BLaER1 treated with 17β-estradiol and CSF1 and Interleukin-3, amounts not matched to agents 10 nM and 100 nM (cell line): ENCODE results near the gene JAGN1.
"Not testable (repeated sequence)": the region's sequence is repeated elsewhere in the genome, so short reads cannot be mapped to it uniquely, and the experiment has no call there.

Experiments used
- H3K27ac ChIP-seq, 11 experiments: shearing (Covaris generic); formaldehyde crosslinking; 2 replicates each; pipeline ENCODE4 v1.8.1; 2022
- H3K27me3 ChIP-seq, 11 experiments: shearing (Covaris generic); formaldehyde crosslinking; 2 replicates each; pipeline ENCODE4 v1.8.1; 2022
- H3K36me3 ChIP-seq, 11 experiments: shearing (Covaris generic); formaldehyde crosslinking; 2 replicates each; pipeline ENCODE4 v1.8.1; 2022
- H3K4me1 ChIP-seq, 10 experiments: shearing (Covaris generic); formaldehyde crosslinking; 2 replicates each; pipeline ENCODE4 v1.8.1; 2022
- H3K4me2 ChIP-seq, 11 experiments: shearing (Covaris generic); formaldehyde crosslinking; 2 replicates each; pipeline ENCODE4 v1.8.1; 2022
- H3K4me3 ChIP-seq, 10 experiments: shearing (Covaris generic); formaldehyde crosslinking; 2 replicates each; pipeline ENCODE4 v1.8.1; 2022
- H3K9ac ChIP-seq, 11 experiments: shearing (Covaris generic); formaldehyde crosslinking; 2 replicates each; pipeline ENCODE4 v1.8.1; 2022
- H3K9me3 ChIP-seq, 11 experiments: shearing (Covaris generic); formaldehyde crosslinking; replicated peaks in 1 of 11; 2 replicates each; pipeline ENCODE4 v1.8.1; 2022
- H4K20me1 ChIP-seq, 11 experiments: shearing (Covaris generic); formaldehyde crosslinking; 2 replicates each; pipeline ENCODE4 v1.8.1; 2022
- Cebpa-rat ChIP-seq, 11 experiments: shearing (Covaris generic); IDR thresholded peaks; 2 replicates each; pipeline ENCODE4 v1.8.1; 2022

The JAGN1 gene

DNA sequence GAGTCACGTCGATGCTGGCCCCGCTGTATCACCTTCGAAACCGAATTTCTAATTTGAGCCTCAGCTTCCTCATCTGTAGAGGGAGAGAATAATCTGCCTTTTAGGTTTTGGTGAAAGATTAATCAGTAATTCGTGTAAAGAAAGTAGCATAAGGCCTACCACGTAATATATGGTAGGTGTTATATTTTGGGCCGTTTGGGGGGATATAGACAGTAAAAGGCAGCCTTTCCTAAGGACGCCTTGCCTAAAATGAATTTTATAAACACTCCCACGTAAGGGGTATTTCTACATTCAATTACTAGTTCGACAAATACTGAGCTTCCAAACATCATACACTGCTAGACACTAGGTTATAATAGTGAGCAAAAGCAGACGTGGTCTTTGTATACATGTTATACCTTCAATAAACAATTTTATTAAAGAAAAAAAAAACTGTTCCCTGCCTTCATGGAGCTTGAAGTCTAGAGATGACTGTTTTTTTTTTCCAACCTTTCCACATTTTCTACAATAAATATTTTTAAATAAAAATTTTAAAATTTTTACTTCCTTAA is 737 bp downstream of the JAGN1 start:
- Histone ChIP-seq H4K20me1 (peaks cover 0 to 47% (median 37%) of the 10 kb centered on the region in 11 experiments; a peak in 18 of 22 replicates), H3K27ac (peak overlapping the region; percentile 93 to 99 (median 97)), H3K27me3 (no peaks in the 10 kb centered on the region), H3K4me1 (peaks cover 41 to 62% (median 52%) of the 10 kb centered on the region in 10 experiments), H3K4me3 (peak overlapping the region; percentile 79 to 98 (median 94)), H3K9me3 (no peaks in the 10 kb centered on the region), H3K4me2 (peak overlapping the region; percentile 69 to 94 (median 83)), H3K9ac (peak overlapping the region; percentile 93 to 100 (median 98)), H3K36me3 (peaks cover 22 to 45% (median 36%) of the 10 kb centered on the region in 11 experiments)
- TF ChIP-seq Cebpa-rat (IDR thresholded peaks at IDR 0.05) = no peak

DNA sequence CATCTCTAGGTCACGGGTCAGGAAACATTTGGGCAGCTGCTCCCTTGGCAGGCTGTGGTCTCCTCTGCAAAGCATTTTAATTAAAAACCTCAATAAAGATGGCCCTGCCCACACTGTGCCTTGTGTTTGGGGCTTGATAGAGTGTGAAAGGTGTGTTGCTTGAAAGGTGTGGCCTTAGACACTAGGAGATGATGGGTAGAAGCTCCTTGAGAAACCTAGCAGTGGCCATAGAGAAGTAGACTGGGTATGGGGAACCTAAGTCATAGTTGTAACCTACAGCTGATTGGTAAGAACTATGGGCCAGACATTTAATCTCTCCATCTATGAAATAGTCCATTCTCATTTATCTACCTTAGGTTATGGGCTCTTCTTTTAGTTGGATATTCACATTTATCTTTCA is 3.3 kb downstream of the JAGN1 start:
- Histone ChIP-seq H3K9me3 (no peaks in the 10 kb centered on the region), H3K36me3 (peaks cover 22 to 56% (median 38%) of the 10 kb centered on the region in 11 experiments), H3K4me2 (peak overlapping the region in 8 of 11 experiments; percentile 9 to 90 (median 76); a peak in 14 of 22 replicates), H3K27ac (no peak overlapping the region), H3K9ac (no peak overlapping the region), H3K4me3 (no peak overlapping the region), H3K4me1 (peaks cover 38 to 62% (median 50%) of the 10 kb centered on the region in 10 experiments), H4K20me1 (peaks cover 0 to 70% (median 49%) of the 10 kb centered on the region in 11 experiments; a peak in 18 of 22 replicates), H3K27me3 (no peaks in the 10 kb centered on the region)
- no peak for TF ChIP-seq Cebpa-rat (IDR thresholded peaks at IDR 0.05)

DNA sequence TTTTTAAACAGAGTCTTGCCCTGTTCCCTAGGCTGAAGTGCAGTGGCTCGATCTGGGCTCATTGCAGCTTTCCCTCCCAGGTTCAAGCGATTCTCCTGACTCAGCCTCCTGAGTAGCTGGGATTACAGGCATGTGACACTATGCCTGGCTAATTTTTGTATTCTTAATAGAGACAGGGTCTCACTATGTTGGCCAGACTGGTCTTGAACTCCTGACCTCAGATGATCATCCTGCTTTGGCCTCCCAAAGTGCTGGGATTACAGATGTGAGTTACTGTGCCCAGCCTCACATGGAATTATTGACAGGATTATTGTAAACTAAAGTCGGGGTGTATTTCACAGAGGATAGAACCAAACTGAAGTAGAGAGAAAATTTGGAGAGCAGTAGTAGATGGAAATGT is 5.3 kb downstream of the JAGN1 start:
- not testable (repeated sequence) for H3K9ac ChIP-seq, H3K27me3 ChIP-seq, H3K9me3 ChIP-seq, H3K4me3 ChIP-seq, H3K27ac ChIP-seq
- peaks cover 0 to 70% (median 49%) of the 10 kb centered on the region in 11 experiments; a peak in 19 of 22 replicates for H4K20me1 ChIP-seq
- H3K4me2 ChIP-seq = peak overlapping the region in 5 of 11 experiments; percentile 31 to 88 (median 71); a peak in 6 of 22 replicates
- H3K4me1 ChIP-seq = peaks cover 25 to 61% (median 42%) of the 10 kb centered on the region in 10 experiments
- peaks cover 22 to 56% (median 38%) of the 10 kb centered on the region in 11 experiments for H3K36me3 ChIP-seq

DNA sequence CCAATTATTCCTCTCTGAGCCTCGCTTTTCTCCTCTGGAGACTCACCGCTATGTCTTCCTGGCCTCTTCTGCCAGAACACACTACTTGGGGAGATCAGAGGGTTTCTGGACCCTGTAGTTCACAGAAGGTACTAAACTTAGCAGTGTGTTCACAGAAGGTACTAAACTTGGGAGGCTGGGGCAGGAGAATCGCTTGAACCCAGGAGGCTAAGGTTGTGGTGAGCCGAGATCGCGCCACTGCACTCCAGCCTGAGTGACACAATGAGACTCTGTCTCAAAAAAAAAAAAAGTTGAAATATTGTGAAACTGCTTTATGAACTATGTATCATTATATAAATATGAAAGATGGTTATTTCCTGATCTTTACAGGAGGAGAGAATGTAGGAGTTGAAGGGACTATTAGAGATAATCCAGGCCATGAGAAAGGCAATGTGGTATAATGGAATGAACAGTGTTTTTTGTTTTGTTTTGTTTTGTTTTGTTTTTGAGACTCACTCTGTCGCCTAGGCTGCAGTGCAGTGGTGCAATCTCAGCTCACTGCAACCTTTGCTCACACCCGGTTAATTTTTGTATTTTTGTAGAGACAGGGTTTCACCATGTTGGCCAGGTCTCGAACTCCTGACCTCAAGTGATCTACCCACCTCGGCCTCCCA is 6.5 kb downstream of the JAGN1 start:
- H3K4me2 ChIP-seq, H3K27ac ChIP-seq, H3K9ac ChIP-seq, H3K9me3 ChIP-seq, H3K27me3 ChIP-seq, H3K4me3 ChIP-seq: not testable (repeated sequence)
- Histone ChIP-seq H4K20me1 (peaks cover 0 to 65% (median 46%) of the 10 kb centered on the region in 11 experiments; a peak in 19 of 22 replicates), H3K36me3 (peaks cover 22 to 54% (median 36%) of the 10 kb centered on the region in 11 experiments), H3K4me1 (peaks cover 30 to 66% (median 44%) of the 10 kb centered on the region in 10 experiments)

DNA sequence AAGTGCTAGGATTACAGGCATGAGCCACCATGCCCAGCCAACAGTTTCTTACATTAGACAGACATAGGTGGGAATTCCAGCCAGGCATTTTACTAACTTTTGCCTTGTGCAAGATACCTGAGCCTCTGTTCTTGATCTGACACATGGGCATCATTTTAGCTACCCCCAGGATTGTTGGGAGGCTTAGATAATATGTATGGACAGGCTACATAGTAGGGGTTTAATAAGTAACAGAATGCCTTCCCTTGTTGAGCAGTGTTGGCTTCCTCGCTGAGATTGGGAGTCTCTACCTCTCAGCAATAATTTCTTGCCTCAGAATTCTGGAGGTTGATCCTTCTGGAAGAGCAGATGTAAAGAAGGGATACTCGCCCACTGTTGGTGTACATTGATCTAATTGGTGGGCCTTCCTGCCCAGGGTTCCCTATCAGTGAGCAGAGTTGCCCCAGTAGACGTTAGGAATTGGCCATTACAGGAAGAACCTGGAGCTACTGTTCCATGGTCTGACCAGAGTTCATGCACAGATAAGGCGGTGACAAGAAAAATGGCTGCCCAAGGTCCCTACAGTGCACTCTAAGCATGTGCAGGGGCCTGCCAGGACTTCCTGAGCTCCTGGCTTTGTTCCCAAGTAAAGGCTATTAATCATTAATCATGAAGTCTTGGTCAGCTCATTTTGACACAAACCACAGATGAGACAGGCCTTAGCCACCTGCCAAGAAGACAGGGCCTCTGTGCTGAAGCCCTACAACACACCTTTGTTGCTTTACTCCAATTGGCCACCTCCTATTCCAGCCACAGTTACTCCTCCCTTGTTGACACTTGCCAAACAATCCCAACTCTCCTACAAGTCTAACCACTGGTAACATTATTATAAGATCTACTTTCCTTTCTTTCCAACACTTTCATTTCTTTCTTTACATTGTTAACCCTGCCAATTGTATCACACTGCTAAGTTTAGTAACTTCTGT is 7.3 kb downstream of the JAGN1 start:
- H3K4me3 ChIP-seq = no peak overlapping the region
- H3K27me3 ChIP-seq = no peaks in the 10 kb centered on the region
- no peak for TF ChIP-seq Cebpa-rat (IDR thresholded peaks at IDR 0.05)
- 0 out of 22 replicates have a peak overlapping the region, but pooled peaks of 1 of the 11 experiments have one; percentile 5 for H3K4me2 ChIP-seq
- peaks cover 15 to 45% (median 28%) of the 10 kb centered on the region in 11 experiments for H3K36me3 ChIP-seq
- no peaks in the 10 kb centered on the region for H3K9me3 ChIP-seq
- H3K4me1 ChIP-seq = peaks cover 35 to 66% (median 45%) of the 10 kb centered on the region in 10 experiments
- no peak overlapping the region for H3K27ac ChIP-seq
- H4K20me1 ChIP-seq = peaks cover 0 to 57% (median 38%) of the 10 kb centered on the region in 11 experiments; a peak in 19 of 22 replicates
- no peak overlapping the region; a peak in 1 of 22 replicates for H3K9ac ChIP-seq

- peaks cover 37 to 66% (median 45%) of the 10 kb centered on the region in 10 experiments for H3K4me1 ChIP-seq
- H3K27me3 ChIP-seq = no peaks in the 10 kb centered on the region
- TF ChIP-seq Cebpa-rat (IDR thresholded peaks at IDR 0.05) = no peak
- H3K27ac ChIP-seq = no peak overlapping the region
- no peak overlapping the region for H3K4me3 ChIP-seq
- H3K9ac ChIP-seq = no peak overlapping the region; a peak in 1 of 22 replicates
- H3K36me3 ChIP-seq = peaks cover 6 to 36% (median 18%) of the 10 kb centered on the region in 11 experiments
- H3K4me2 ChIP-seq = no peak overlapping the region
- H3K9me3 ChIP-seq = no peaks in the 10 kb centered on the region
- peaks cover 0 to 47% (median 29%) of the 10 kb centered on the region in 11 experiments; a peak in 19 of 22 replicates for H4K20me1 ChIP-seq
Observed at GRCh38 chr3:9898467-9899241, 8.2 kb downstream of the JAGN1 start.

DNA sequence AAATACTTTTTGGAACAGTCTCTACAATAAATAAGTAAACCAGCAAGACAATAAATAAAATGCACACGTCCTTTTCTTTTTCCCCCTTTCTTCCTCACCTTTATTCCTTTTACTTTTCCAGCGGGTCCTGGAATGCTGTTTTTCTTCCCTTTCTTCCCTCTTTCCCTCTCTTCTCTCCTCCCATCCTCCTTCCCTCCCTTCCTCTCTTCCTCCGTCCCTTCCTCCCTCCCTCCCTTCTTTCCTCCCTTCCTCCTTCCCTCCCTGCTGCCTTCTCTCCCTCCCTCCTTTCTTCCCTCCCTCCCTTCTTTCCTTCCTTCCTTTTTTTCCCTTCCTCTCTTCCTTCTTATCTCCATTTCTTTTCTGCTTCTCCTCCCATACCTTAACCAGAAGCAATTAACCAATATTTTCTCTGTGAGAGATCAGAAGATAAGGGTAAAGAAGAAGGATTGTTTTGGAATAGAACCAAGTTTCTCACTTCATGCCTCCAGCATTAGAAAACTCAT is 8.9 kb downstream of the JAGN1 start:
- peaks cover 0 to 41% (median 22%) of the 10 kb centered on the region in 11 experiments; a peak in 18 of 22 replicates for H4K20me1 ChIP-seq
- peaks cover 36 to 62% (median 43%) of the 10 kb centered on the region in 10 experiments for H3K4me1 ChIP-seq
- no peaks in the 10 kb centered on the region for H3K9me3 ChIP-seq
- H3K36me3 ChIP-seq = peaks cover 4 to 29% (median 11%) of the 10 kb centered on the region in 11 experiments; a peak in 15 of 22 replicates
- no peak overlapping the region for H3K4me3 ChIP-seq
- H3K27ac ChIP-seq = no peak overlapping the region
- no peak overlapping the region for H3K9ac ChIP-seq
- H3K27me3 ChIP-seq = no peaks in the 10 kb centered on the region
- no peak for TF ChIP-seq Cebpa-rat (IDR thresholded peaks at IDR 0.05)
- H3K4me2 ChIP-seq = no peak overlapping the region

DNA sequence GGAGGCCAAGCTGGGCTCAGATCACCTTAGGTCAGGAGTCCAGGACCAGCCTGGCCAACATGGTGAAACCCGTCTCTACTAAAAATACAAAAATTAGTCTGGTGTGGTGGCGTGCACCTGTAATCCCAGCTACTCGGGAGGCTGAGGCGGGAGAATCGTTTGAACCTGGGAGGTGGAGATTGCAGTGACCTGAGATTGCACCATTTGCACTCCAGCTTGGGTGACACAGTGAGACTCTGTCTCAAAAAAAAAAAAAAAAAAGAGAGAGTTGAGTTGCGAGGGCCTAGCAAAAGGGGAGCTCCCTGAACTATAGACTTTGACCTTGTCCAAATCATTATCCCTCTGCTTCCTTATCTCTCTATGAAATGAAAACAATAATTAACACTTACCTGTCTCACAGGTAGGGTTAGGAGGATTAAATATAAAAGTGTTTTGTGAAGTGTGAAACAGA is 10.6 kb downstream of the JAGN1 start:
- peak overlapping the region in 3 of 11 experiments; percentile 90 to 93 (median 91); a peak in 5 of 22 replicates for H3K4me2 ChIP-seq
- peaks cover 0 to 12% (median 3%) of the 10 kb centered on the region in 11 experiments; a peak in 4 of 22 replicates for H3K36me3 ChIP-seq
- peaks cover 27 to 48% (median 32%) of the 10 kb centered on the region in 10 experiments for H3K4me1 ChIP-seq
- not testable (repeated sequence) for H3K4me3 ChIP-seq, H3K27me3 ChIP-seq, H3K27ac ChIP-seq, H3K9me3 ChIP-seq, H3K9ac ChIP-seq
- peaks cover 0 to 25% (median 8%) of the 10 kb centered on the region in 11 experiments; a peak in 12 of 22 replicates for H4K20me1 ChIP-seq
